HL-60 (cell line): ENCODE measurements around the gene TENM4.

ENCODE experiments used
- DNase-seq, 2 experiments: peaks; one replicate each; pipeline ENCODE4 v3.0.0-alpha.2; 2010 to 2020; ENCODE audit warnings: low read depth in 1 of 2, low spot score in 1 of 2
- H3K27ac ChIP-seq: fragments of 250-450 bp; sonication (Bioruptor Pico); replicated peaks from 2 replicates; pipeline ENCODE4 v1.5.1; 2020; ENCODE audit warnings: mild to moderate bottlenecking, moderate library complexity
- H3K27me3 ChIP-seq: fragments of 250-450 bp; sonication (Bioruptor Pico); 2 replicates; pipeline ENCODE4 v1.5.1; 2021; ENCODE audit warnings: mild to moderate bottlenecking, moderate library complexity; ENCODE audit not compliant: insufficient read depth, poor library complexity, severe bottlenecking
- H3K4me3 ChIP-seq: replicated peaks from 2 replicates; pipeline ENCODE4 v1.5.1; 2011; ENCODE audit warnings: mild to moderate bottlenecking, control low read depth, low read length; ENCODE audit not compliant: insufficient read depth
- CTCF ChIP-seq: IDR thresholded peaks from one replicate; pipeline ENCODE4 v1.5.1; 2011; ENCODE audit warnings: low read length, control low read depth, inconsistent platforms; ENCODE audit not compliant: insufficient read depth
- GABPA ChIP-seq: IDR thresholded peaks from 2 replicates; pipeline ENCODE4 v1.6.1; 2012; ENCODE audit warnings: low read depth
- POLR2AphosphoS5 ChIP-seq: IDR thresholded peaks from 2 replicates; pipeline ENCODE4 v1.6.1; 2012; ENCODE audit warnings: low read depth
- REST ChIP-seq: IDR thresholded peaks from 2 replicates; pipeline ENCODE4 v1.6.1; 2012; ENCODE audit warnings: low read depth; ENCODE audit not compliant: insufficient replicate concordance
- SPI1 ChIP-seq: IDR thresholded peaks from 2 replicates; pipeline ENCODE4 v1.6.1; 2012; ENCODE audit warnings: low read depth, mild to moderate bottlenecking, borderline replicate concordance

TENM4 gene

GRCh38 chr11:78910322-78910721 is 530.5 kb downstream of the TENM4 start:
- H3K27ac ChIP-seq = no peak overlapping the region
- no peak for DNase-seq

GRCh38 chr11:78909386-78909785 is 531.4 kb downstream of the TENM4 start:
- Histone ChIP-seq H3K4me3 (no peak overlapping the region), H3K27ac (no peak overlapping the region), H3K27me3 (no peaks in the 10 kb centered on the region)
- DNase-seq = no peak
- TF ChIP-seq GABPA (no peak), SPI1 (no peak), POLR2AphosphoS5 (no peak), REST (no peak), CTCF (no peak)

More at GRCh38 chr11:78910322-78910721, 530.5 kb downstream of the TENM4 start:
- Histone ChIP-seq H3K4me3 (no peak overlapping the region), H3K27me3 (no peaks in the 10 kb centered on the region)
- no peak for TF ChIP-seq SPI1

GRCh38 chr11:78907636-78908035 is 533.2 kb downstream of the TENM4 start:
- TF ChIP-seq REST (no peak), GABPA (no peak), CTCF (no peak), POLR2AphosphoS5 (no peak)
- Histone ChIP-seq H3K4me3 (no peak overlapping the region), H3K27ac (no peak overlapping the region), H3K27me3 (no peaks in the 10 kb centered on the region)
- DNase-seq = no peak

GRCh38 chr11:78906566-78906965 is 534.3 kb downstream of the TENM4 start:
- Histone ChIP-seq H3K27me3 (no peaks in the 10 kb centered on the region), H3K27ac (no peak overlapping the region), H3K4me3 (no peak overlapping the region)
- TF ChIP-seq CTCF = no peak
- no peak for TF ChIP-seq POLR2AphosphoS5
- no peak for TF ChIP-seq REST
- no peak for TF ChIP-seq SPI1
- no peak for TF ChIP-seq GABPA
- no peak for DNase-seq
